Activated CD4-positive, alpha-beta memory T cell treated with anti-CD3 and anti-CD28 coated beads for 36 hours (primary cell): ENCODE results near the gene SPO11. TPM values are rescaled to one million over a fixed set of nuclear protein-coding genes. Genes with fewer than 3 reads are reported as not detected.

Source experiments
- CTCF ChIA-PET: fragments of 350-600 bp; sonication (Branson Sonifier 250); formaldehyde crosslinking; loops from one replicate; lab custom pipeline; 2021; ENCODE audit warnings: antibody characterized with exemption, inconsistent platforms; lab: Charles Lee
- POLR2A ChIA-PET: fragments of 350-600 bp; sonication (Branson Sonifier 250); formaldehyde crosslinking; loops from one replicate; lab custom pipeline; 2021; ENCODE audit warnings: antibody characterized with exemption; lab: Charles Lee
- DNase-seq: peaks from one replicate; pipeline ENCODE4 v3.0.0-alpha.2; 2020
- H3K27ac Mint-ChIP-seq: one replicate; pipeline ENCODE4 v1.8.0; 2021; ENCODE audit warnings: mixed read lengths
- H3K27me3 Mint-ChIP-seq: one replicate; pipeline ENCODE4 v1.8.0; 2021; ENCODE audit warnings: mixed read lengths
- H3K36me3 Mint-ChIP-seq: one replicate; pipeline ENCODE4 v1.8.0; 2021; ENCODE audit warnings: mixed read lengths
- H3K4me1 Mint-ChIP-seq: one replicate; pipeline ENCODE4 v1.8.0; 2021; ENCODE audit warnings: low read depth, mixed read lengths
- H3K4me3 Mint-ChIP-seq: one replicate; pipeline ENCODE4 v1.8.0; 2021; ENCODE audit warnings: mild to moderate bottlenecking, mixed read lengths
- H3K9me3 Mint-ChIP-seq: one replicate; pipeline ENCODE4 v1.8.0; 2021; ENCODE audit warnings: mixed read lengths
- intact Hi-C: fragments of 100-400 bp; cut with micrococcal nuclease; formaldehyde crosslinking; loops from one replicate; pipeline ENCODE4 v1.15.1; 2023
- total RNA-seq, 2 experiments: library from RNA; stranded (reverse); gene quantifications; one replicate each; pipeline ENCODE4 v1.2.3, GENCODE V29; 2021

The SPO11 gene
- total RNA-seq, 2 experiments from 2014 or later, result not detected

GRCh38 chr20:57382516-57382915 is 52.9 kb downstream of the SPO11 start:
- Mint-ChIP-seq H3K4me1 (peaks cover 32% of the 10 kb centered on the region), H3K9me3 (no peaks in the 10 kb centered on the region), H3K4me3 (no peak overlapping the region), H3K27me3 (no peaks in the 10 kb centered on the region), H3K27ac (peak overlapping the region; percentile 75), H3K36me3 (peaks cover 8% of the 10 kb centered on the region)
- intact Hi-C loops, result loop anchor here (10.0 kb wide), 1 partner anchor 212 kb away; no protein-coding TSS in a partner anchor
- no peak for DNase-seq
- ChIA-PET CTCF (interaction anchor here (0.6 to 5.3 kb wide), 18 partner anchors 8 to 124 kb away, joined by 3 to 45 read pairs (median 4); partner anchors contain the start of gene RBM38), POLR2A (no interaction called here)

GRCh38 chr20:57383447-57384347 is 54.1 kb downstream of the SPO11 start:
- intact Hi-C loops, result loop anchor here (10.0 kb wide), 1 partner anchor 211 kb away; no protein-coding TSS in a partner anchor
- no peak overlapping the region for H3K4me3 Mint-ChIP-seq
- H3K9me3 Mint-ChIP-seq, result no peaks in the 10 kb centered on the region
- no peak overlapping the region for H3K27ac Mint-ChIP-seq
- peaks cover 25% of the 10 kb centered on the region for H3K4me1 Mint-ChIP-seq
- DNase-seq, result no peak
- H3K36me3 Mint-ChIP-seq, result peaks cover 4% of the 10 kb centered on the region
- no peaks in the 10 kb centered on the region for H3K27me3 Mint-ChIP-seq
- ChIA-PET CTCF (interaction anchor here (0.8 to 5.3 kb wide), 8 partner anchors 14 to 833 kb away, joined by 3 to 40 read pairs (median 6); no protein-coding TSS in a partner anchor), POLR2A (interaction anchor here (1.3 kb wide), 1 partner anchor 15 kb away, joined by 5 read pairs; no protein-coding TSS in a partner anchor)

- H3K9me3 Mint-ChIP-seq, result no peaks in the 10 kb centered on the region
- H3K4me1 Mint-ChIP-seq, result peaks cover 19% of the 10 kb centered on the region
- intact Hi-C loops, result loop anchor here (10.0 kb wide), 1 partner anchor 210 kb away; no protein-coding TSS in a partner anchor
- H3K27me3 Mint-ChIP-seq, result no peaks in the 10 kb centered on the region
- DNase-seq, result no peak
- POLR2A ChIA-PET, result no interaction called here
- CTCF ChIA-PET, result interaction anchor here (0.9 to 2.5 kb wide), 3 partner anchors 15 to 834 kb away, joined by 3 to 9 read pairs (median 3); no protein-coding TSS in a partner anchor
- H3K4me3 Mint-ChIP-seq, result no peak overlapping the region
- H3K27ac Mint-ChIP-seq, result no peak overlapping the region
- H3K36me3 Mint-ChIP-seq, result peaks cover 4% of the 10 kb centered on the region
Observed at GRCh38 chr20:57384486-57384885, 54.9 kb downstream of the SPO11 start.

- no peak for DNase-seq
- POLR2A ChIA-PET, result no interaction called here
- Mint-ChIP-seq H3K27ac (no peak overlapping the region), H3K27me3 (no peaks in the 10 kb centered on the region), H3K36me3 (no peaks in the 10 kb centered on the region), H3K4me1 (peaks cover 19% of the 10 kb centered on the region), H3K9me3 (no peaks in the 10 kb centered on the region), H3K4me3 (no peak overlapping the region)
- intact Hi-C loops, result loop anchor here (5.0 to 10.0 kb wide), 2 partner anchors 210 to 847 kb away; no protein-coding TSS in a partner anchor
- CTCF ChIA-PET, result interaction anchor here (1.5 to 2.5 kb wide), 2 partner anchors 111 to 114 kb away, joined by 5 to 9 read pairs; no protein-coding TSS in a partner anchor
Observed at GRCh38 chr20:57384953-57385761, 55.6 kb downstream of the SPO11 start.

GRCh38 chr20:57385940-57386339 is 56.3 kb downstream of the SPO11 start:
- ChIA-PET CTCF (interaction anchor here (1.5 to 2.5 kb wide), 2 partner anchors 110 to 113 kb away, joined by 5 to 9 read pairs; no protein-coding TSS in a partner anchor), POLR2A (no interaction called here)
- H3K36me3 Mint-ChIP-seq, result peaks cover 1% of the 10 kb centered on the region
- no peaks in the 10 kb centered on the region for H3K9me3 Mint-ChIP-seq
- H3K27me3 Mint-ChIP-seq, result no peaks in the 10 kb centered on the region
- no peak overlapping the region for H3K4me3 Mint-ChIP-seq
- H3K4me1 Mint-ChIP-seq, result peaks cover 22% of the 10 kb centered on the region
- no peak overlapping the region for H3K27ac Mint-ChIP-seq
- no peak for DNase-seq
- intact Hi-C loops, result loop anchor here (5.0 to 10.0 kb wide), 2 partner anchors 209 to 846 kb away; no protein-coding TSS in a partner anchor

GRCh38 chr20:57386762-57387161 is 57.2 kb downstream of the SPO11 start:
- no peak for DNase-seq
- Mint-ChIP-seq H3K4me3 (no peak overlapping the region), H3K27ac (no peak overlapping the region), H3K27me3 (no peaks in the 10 kb centered on the region), H3K36me3 (peaks cover 2% of the 10 kb centered on the region), H3K9me3 (no peaks in the 10 kb centered on the region), H3K4me1 (peaks cover 22% of the 10 kb centered on the region)
- ChIA-PET CTCF (no interaction called here), POLR2A (interaction anchor here (1.6 kb wide), 1 partner anchor 11 kb away, joined by 6 read pairs; no protein-coding TSS in a partner anchor)
- intact Hi-C loops, result loop anchor here (5.0 to 10.0 kb wide), 2 partner anchors 208 to 846 kb away; no protein-coding TSS in a partner anchor

GRCh38 chr20:57387463-57387862 is 57.9 kb downstream of the SPO11 start:
- Mint-ChIP-seq H3K27me3 (no peaks in the 10 kb centered on the region), H3K4me1 (peaks cover 15% of the 10 kb centered on the region), H3K4me3 (no peak overlapping the region), H3K27ac (no peak overlapping the region), H3K36me3 (peaks cover 6% of the 10 kb centered on the region), H3K9me3 (no peaks in the 10 kb centered on the region)
- no peak for DNase-seq
- intact Hi-C loops, result loop anchor here (5.0 to 10.0 kb wide), 2 partner anchors 207 to 845 kb away; no protein-coding TSS in a partner anchor
- ChIA-PET CTCF (no interaction called here), POLR2A (interaction anchor here (1.6 kb wide), 1 partner anchor 10 kb away, joined by 6 read pairs; no protein-coding TSS in a partner anchor)

- intact Hi-C loops, result loop anchor here (5.0 to 10.0 kb wide), 2 partner anchors 207 to 844 kb away; no protein-coding TSS in a partner anchor
- Mint-ChIP-seq H3K9me3 (no peaks in the 10 kb centered on the region), H3K27me3 (no peaks in the 10 kb centered on the region), H3K4me3 (no peak overlapping the region), H3K27ac (no peak overlapping the region), H3K4me1 (peaks cover 12% of the 10 kb centered on the region), H3K36me3 (peaks cover 11% of the 10 kb centered on the region)
- ChIA-PET POLR2A (interaction anchor here (1.6 kb wide), 1 partner anchor 10 kb away, joined by 6 read pairs; no protein-coding TSS in a partner anchor), CTCF (interaction anchor here (0.7 to 5.8 kb wide), 4 partner anchors 7 to 108 kb away, joined by 3 to 45 read pairs (median 3); no protein-coding TSS in a partner anchor)
- no peak for DNase-seq
Observed at GRCh38 chr20:57387945-57388371, 58.4 kb downstream of the SPO11 start.

- peaks cover 23% of the 10 kb centered on the region for H3K36me3 Mint-ChIP-seq
- ChIA-PET POLR2A (interaction anchor here (0.6 to 3.1 kb wide), 14 partner anchors 9 to 997 kb away, joined by 3 to 43 read pairs (median 4); partner anchors contain the start of genes AURKA, CSTF1 and RAE1), CTCF (interaction anchor here (0.6 to 5.8 kb wide), 9 partner anchors 9 to 977 kb away, joined by 3 to 45 read pairs (median 3); partner anchors contain the start of gene CASS4)
- peak overlapping the region; percentile 97 for H3K27ac Mint-ChIP-seq
- intact Hi-C loops, result loop anchor here (5.0 to 10.0 kb wide), 2 partner anchors 206 to 843 kb away; no protein-coding TSS in a partner anchor
- H3K4me1 Mint-ChIP-seq, result peaks cover 23% of the 10 kb centered on the region
- DNase-seq, result peak; percentile 73
- H3K9me3 Mint-ChIP-seq, result no peaks in the 10 kb centered on the region
- H3K4me3 Mint-ChIP-seq, result peak overlapping the region; percentile 79
- no peaks in the 10 kb centered on the region for H3K27me3 Mint-ChIP-seq
Observed at GRCh38 chr20:57388953-57389694, 59.5 kb downstream of the SPO11 start.
